Measurements from ENCODE around the gene ATP2C2. TPM values are rescaled to one million over a fixed set of nuclear protein-coding genes. Genes with fewer than 3 reads are reported as not detected.
"Not testable (repeated sequence)": the region's sequence is repeated elsewhere in the genome, so short reads cannot be mapped to it uniquely, and the experiment has no call there.

Gene ATP2C2
- total RNA-seq, 1 experiment from 2014 or later: 26.0 TPM

- peaks cover 4% of the 10 kb centered on the region; the same call in 1 of the 2 replicates for H3K4me1 ChIP-seq (ENCODE audit: insufficient read depth, low read length)
- ATAC-seq (no peak), DNase-seq (no peak)
- no TSS peak for BruUV-seq (replicated peaks)
- no peaks in the 10 kb centered on the region for H3F3A ChIP-seq (ENCODE audit: low read length, unreplicated experiment)
- intact Hi-C loops (cut with micrococcal nuclease): no loop called here
- no peaks in the 10 kb centered on the region for H3K79me2 ChIP-seq (ENCODE audit: low read length)
- no peaks in the 10 kb centered on the region for H3K9me3 ChIP-seq (ENCODE audit: low read length)
- H3K27me3 ChIP-seq (ENCODE audit: low read length): no peaks in the 10 kb centered on the region
- ChIA-PET POLR2A (ENCODE audit: unreplicated experiment) (no interaction called here), CTCF (no interaction called here)
- no peaks in the 10 kb centered on the region; the same call in 1 of the 2 replicates for H3K36me3 ChIP-seq (ENCODE audit: low read depth, low read length)
- no peak overlapping the region for H3K27ac ChIP-seq (ENCODE audit: low read length)
- TF ChIP-seq EZH2 (IDR thresholded peaks at IDR 0.05; ENCODE audit: low read length, unreplicated experiment) (no peak), EZH2phosphoT487 (IDR thresholded peaks at IDR 0.05; ENCODE audit: borderline replicate concordance, low read length) (no peak), CTCF (conservative IDR thresholded peaks at IDR 0.05; ENCODE audit: low read depth, low read length) (no peak)
- H3K4me3 ChIP-seq (ENCODE audit: low read length): no peak overlapping the region
- no peak overlapping the region for H2AFZ ChIP-seq (ENCODE audit: low read length)
- H4K20me1 ChIP-seq (ENCODE audit: low read length): no peaks in the 10 kb centered on the region
- no peak overlapping the region for H3K9ac ChIP-seq (ENCODE audit: low read length)
- H3K9me2 ChIP-seq (replicated peaks; ENCODE audit: low read length): no peaks in the 10 kb centered on the region
- H3K4me2 ChIP-seq (ENCODE audit: low read length): no peak overlapping the region
Observed at GRCh38 chr16:84449156-84450140, 81.1 kb downstream of the ATP2C2 start.

- Histone ChIP-seq H3K27ac (ENCODE audit: low read length) (no peak overlapping the region), H3K9me3 (ENCODE audit: low read length) (no peaks in the 10 kb centered on the region), H4K20me1 (ENCODE audit: low read length) (no peaks in the 10 kb centered on the region), H3F3A (ENCODE audit: low read length, unreplicated experiment) (no peaks in the 10 kb centered on the region), H3K36me3 (ENCODE audit: low read depth, low read length) (no peaks in the 10 kb centered on the region; the same call in 1 of the 2 replicates), H3K4me2 (ENCODE audit: low read length) (no peak overlapping the region), H3K9ac (ENCODE audit: low read length) (no peak overlapping the region), H3K27me3 (ENCODE audit: low read length) (no peaks in the 10 kb centered on the region), H2AFZ (ENCODE audit: low read length) (no peak overlapping the region), H3K9me2 (replicated peaks; ENCODE audit: low read length) (no peaks in the 10 kb centered on the region), H3K4me3 (ENCODE audit: low read length) (no peak overlapping the region), H3K79me2 (ENCODE audit: low read length) (no peaks in the 10 kb centered on the region), H3K4me1 (ENCODE audit: insufficient read depth, low read length) (peaks cover 4% of the 10 kb centered on the region; the same call in 1 of the 2 replicates)
- POLR2A ChIA-PET (ENCODE audit: unreplicated experiment): no interaction called here
- CTCF ChIA-PET: no interaction called here
- intact Hi-C loops (cut with micrococcal nuclease): no loop called here
- DNase-seq: no peak
- BruUV-seq (replicated peaks): no TSS peak
- TF ChIP-seq EZH2phosphoT487 (IDR thresholded peaks at IDR 0.05; ENCODE audit: borderline replicate concordance, low read length) (no peak), CTCF (conservative IDR thresholded peaks at IDR 0.05; ENCODE audit: low read depth, low read length) (no peak)
- ATAC-seq: no peak
Observed at GRCh38 chr16:84450176-84450865, 82.0 kb downstream of the ATP2C2 start.

GRCh38 chr16:84451010-84451676 is 82.8 kb downstream of the ATP2C2 start:
- H3K27ac ChIP-seq (ENCODE audit: low read length); H4K20me1 ChIP-seq (ENCODE audit: low read length); H3K9me2 ChIP-seq (replicated peaks; ENCODE audit: low read length); H3K36me3 ChIP-seq (ENCODE audit: low read depth, low read length); H3K9ac ChIP-seq (ENCODE audit: low read length); ATAC-seq; H3K4me1 ChIP-seq (ENCODE audit: insufficient read depth, low read length); H3K27me3 ChIP-seq (ENCODE audit: low read length); BruUV-seq (replicated peaks); POLR2A ChIA-PET (ENCODE audit: unreplicated experiment); H3K4me2 ChIP-seq (ENCODE audit: low read length); H3K4me3 ChIP-seq (ENCODE audit: low read length); H3K9me3 ChIP-seq (ENCODE audit: low read length); intact Hi-C loops (cut with micrococcal nuclease); H3K79me2 ChIP-seq (ENCODE audit: low read length); H3F3A ChIP-seq (ENCODE audit: low read length, unreplicated experiment); CTCF ChIA-PET; H2AFZ ChIP-seq (ENCODE audit: low read length); DNase-seq: not testable (repeated sequence)
